Measurements from ENCODE around the gene MTF1.
"Not testable (repeated sequence)": the region's sequence is repeated elsewhere in the genome, so short reads cannot be mapped to it uniquely, and the experiment has no call there.

The MTF1 gene

GRCh38 chr1:37782491-37782890, 76.9 kb downstream of the MTF1 start:
- Histone ChIP-seq H3K36me3 (ENCODE audit: control insufficient read depth, insufficient read depth, low read length, severe bottlenecking) (no peaks in the 10 kb centered on the region), H3K4me3 (ENCODE audit: low read length) (no peak overlapping the region), H3K4me1 (ENCODE audit: control insufficient read depth, insufficient read depth, low read length) (no peaks in the 10 kb centered on the region), H3K27me3 (replicated peaks; ENCODE audit: control insufficient read depth, insufficient read depth, low read length) (peaks cover 10% of the 10 kb centered on the region), H3K9me3 (ENCODE audit: control insufficient read depth, low read length) (no peaks in the 10 kb centered on the region), H3K9ac (ENCODE audit: low read length) (no peak overlapping the region)
- DNase-seq (ENCODE audit: low read depth), result no peak

- Histone ChIP-seq H3K27me3 (replicated peaks; ENCODE audit: control insufficient read depth, insufficient read depth, low read length) (peaks cover 11% of the 10 kb centered on the region), H3K9me3 (ENCODE audit: control insufficient read depth, low read length) (peaks cover 7% of the 10 kb centered on the region), H3K9ac (ENCODE audit: low read length) (no peak overlapping the region), H3K4me1 (ENCODE audit: control insufficient read depth, insufficient read depth, low read length) (no peaks in the 10 kb centered on the region), H3K36me3 (ENCODE audit: control insufficient read depth, insufficient read depth, low read length, severe bottlenecking) (no peaks in the 10 kb centered on the region), H3K4me3 (ENCODE audit: low read length) (no peak overlapping the region)
- DNase-seq (ENCODE audit: low read depth), result no peak
Measured at GRCh38 chr1:37778654-37779053, 80.7 kb downstream of the MTF1 start.

- H3K9ac ChIP-seq (ENCODE audit: low read length), result no peak overlapping the region
- no peaks in the 10 kb centered on the region for H3K36me3 ChIP-seq (ENCODE audit: control insufficient read depth, insufficient read depth, low read length, severe bottlenecking)
- H3K4me3 ChIP-seq (ENCODE audit: low read length), result no peak overlapping the region
- peaks cover 14% of the 10 kb centered on the region for H3K9me3 ChIP-seq (ENCODE audit: control insufficient read depth, low read length)
- DNase-seq (ENCODE audit: low read depth), result no peak
- no peaks in the 10 kb centered on the region for H3K4me1 ChIP-seq (ENCODE audit: control insufficient read depth, insufficient read depth, low read length)
- peaks cover 11% of the 10 kb centered on the region for H3K27me3 ChIP-seq (replicated peaks; ENCODE audit: control insufficient read depth, insufficient read depth, low read length)
Measured at GRCh38 chr1:37776946-37777516, 82.4 kb downstream of the MTF1 start.

DNA sequence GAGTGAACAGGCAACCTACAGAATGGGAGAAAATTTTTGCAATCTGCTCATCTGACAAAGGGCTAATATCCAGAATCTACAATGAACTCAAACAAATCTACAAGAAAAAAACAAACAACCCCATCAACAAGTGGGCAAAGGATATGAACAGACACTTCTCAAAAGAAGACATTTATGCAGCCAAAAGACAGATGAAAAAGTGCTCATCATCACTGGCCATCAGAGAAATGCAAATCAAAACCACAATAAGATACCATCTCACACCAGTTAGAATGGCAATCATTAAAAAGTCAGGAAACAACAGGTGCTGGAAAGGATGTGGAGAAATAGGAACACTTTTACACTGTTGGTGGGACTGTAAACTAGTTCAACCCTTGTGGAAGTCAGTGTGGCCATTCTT, 88.0 kb downstream of the MTF1 start:
- Histone ChIP-seq H3K27me3 (replicated peaks; ENCODE audit: control insufficient read depth, insufficient read depth, low read length) (peaks cover 18% of the 10 kb centered on the region), H3K9me3 (ENCODE audit: control insufficient read depth, low read length) (peaks cover 14% of the 10 kb centered on the region)
- DNase-seq (ENCODE audit: low read depth); H3K4me1 ChIP-seq (ENCODE audit: control insufficient read depth, insufficient read depth, low read length); H3K4me3 ChIP-seq (ENCODE audit: low read length); H3K36me3 ChIP-seq (ENCODE audit: control insufficient read depth, insufficient read depth, low read length, severe bottlenecking); H3K9ac ChIP-seq (ENCODE audit: low read length): not testable (repeated sequence)

DNA sequence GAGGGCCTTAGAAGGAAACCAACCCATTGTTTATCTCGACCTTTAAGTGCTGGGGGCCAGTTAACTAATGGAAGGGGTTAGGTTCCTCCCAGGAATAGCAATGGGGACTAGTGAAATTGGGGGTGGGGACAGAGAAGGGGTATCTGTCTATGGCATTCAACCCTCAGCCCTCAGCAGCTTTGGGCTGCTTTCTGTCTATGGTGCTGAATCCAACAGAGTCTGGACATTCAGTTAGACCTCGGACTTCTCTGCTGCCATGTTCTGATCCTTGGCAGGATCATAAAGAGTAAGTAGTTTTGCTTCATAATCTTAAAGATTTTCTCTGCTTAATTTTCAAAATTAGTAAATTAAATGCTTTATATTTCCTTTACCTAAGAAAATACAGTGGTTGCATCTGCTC, 91.9 kb downstream of the MTF1 start:
- no peak for DNase-seq (ENCODE audit: low read depth)
- Histone ChIP-seq H3K9me3 (ENCODE audit: control insufficient read depth, low read length) (peaks cover 2% of the 10 kb centered on the region), H3K4me3 (ENCODE audit: low read length) (no peak overlapping the region), H3K27me3 (replicated peaks; ENCODE audit: control insufficient read depth, insufficient read depth, low read length) (peaks cover 55% of the 10 kb centered on the region), H3K9ac (ENCODE audit: low read length) (no peak overlapping the region), H3K36me3 (ENCODE audit: control insufficient read depth, insufficient read depth, low read length, severe bottlenecking) (no peaks in the 10 kb centered on the region), H3K4me1 (ENCODE audit: control insufficient read depth, insufficient read depth, low read length) (no peaks in the 10 kb centered on the region)

DNA sequence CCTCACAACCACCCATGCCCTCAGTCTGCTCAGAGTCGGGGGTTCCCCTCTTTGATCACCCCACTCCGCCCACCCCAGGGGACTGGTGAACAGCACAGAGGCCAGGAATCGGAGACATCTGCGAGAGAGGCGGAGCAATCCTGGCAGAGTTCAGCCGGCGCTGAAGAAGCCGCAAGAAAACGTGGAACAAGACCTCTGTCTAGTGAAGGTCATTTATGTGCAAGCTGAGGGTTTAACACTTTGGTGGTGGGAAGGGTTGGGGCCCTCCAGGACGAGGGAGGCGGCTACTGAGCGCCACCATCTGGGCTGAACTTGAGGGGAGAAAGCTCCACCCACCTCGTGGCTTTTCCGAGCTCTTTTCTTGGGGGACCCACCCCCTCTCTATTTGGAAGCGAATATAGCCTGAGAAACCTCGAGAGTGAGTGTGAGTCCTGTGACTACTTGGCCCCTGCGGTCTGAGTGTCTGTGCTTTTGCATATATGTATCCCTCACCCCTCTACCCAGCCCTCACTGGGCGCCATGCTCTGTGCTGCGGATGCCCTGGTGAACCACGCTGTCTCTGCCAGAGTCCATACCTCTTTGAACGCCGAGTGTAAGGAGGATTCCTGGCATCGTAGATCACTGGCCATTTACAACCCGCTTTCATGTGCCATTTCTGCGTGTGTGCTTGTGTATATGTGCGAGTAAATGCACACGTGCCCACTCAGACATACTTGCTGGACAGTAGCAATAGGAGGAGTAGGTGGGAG, 93.3 kb downstream of the MTF1 start:
- DNase-seq (ENCODE audit: low read depth), result no peak
- Histone ChIP-seq H3K36me3 (ENCODE audit: control insufficient read depth, insufficient read depth, low read length, severe bottlenecking) (no peaks in the 10 kb centered on the region), H3K4me1 (ENCODE audit: control insufficient read depth, insufficient read depth, low read length) (no peaks in the 10 kb centered on the region), H3K4me3 (ENCODE audit: low read length) (no peak overlapping the region), H3K27me3 (replicated peaks; ENCODE audit: control insufficient read depth, insufficient read depth, low read length) (peaks cover 65% of the 10 kb centered on the region), H3K9me3 (ENCODE audit: control insufficient read depth, low read length) (no peaks in the 10 kb centered on the region), H3K9ac (ENCODE audit: low read length) (no peak overlapping the region)

DNA sequence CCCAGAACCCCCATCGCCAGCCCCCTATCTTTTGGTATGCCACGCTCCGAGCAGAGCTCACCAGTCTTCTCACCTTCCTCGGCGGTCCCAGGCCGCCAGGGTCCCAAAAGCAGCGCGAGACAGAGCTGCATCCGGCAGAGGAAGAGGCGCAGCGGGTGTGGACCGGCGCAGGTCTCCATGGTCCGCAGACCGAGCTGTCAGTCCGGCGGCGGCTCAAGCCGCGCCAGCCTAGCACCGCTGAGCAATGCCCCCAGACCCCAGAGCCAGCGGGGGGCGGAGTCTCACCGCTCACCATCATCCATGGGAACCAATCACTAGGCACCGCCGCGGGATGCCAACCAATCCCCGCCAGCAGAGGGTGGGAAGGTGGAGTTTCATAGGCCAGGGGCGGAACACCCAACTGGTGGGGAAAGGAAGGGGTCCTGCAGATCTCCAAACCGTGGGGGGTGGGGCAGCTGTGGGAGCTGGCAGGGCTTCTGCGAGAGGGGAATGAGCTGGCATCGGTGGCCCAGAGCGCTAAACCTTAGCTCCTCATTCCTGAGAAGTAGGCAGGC, 94.4 kb downstream of the MTF1 start, which contains the start of gene EPHA10:
TSS of gene EPHA10 (minus strand) at position 233 of the 554 bp plus-strand sequence. CDS start at position 179, 54 bp downstream.
- Histone ChIP-seq H3K4me1 (ENCODE audit: control insufficient read depth, insufficient read depth, low read length) (no peaks in the 10 kb centered on the region), H3K4me3 (ENCODE audit: low read length) (no peak within 1 kb of the TSS), H3K27me3 (replicated peaks; ENCODE audit: control insufficient read depth, insufficient read depth, low read length) (peaks cover 71% of the 10 kb centered on the region), H3K9ac (ENCODE audit: low read length) (no peak within 1 kb of the TSS), H3K9me3 (ENCODE audit: control insufficient read depth, low read length) (no peaks in the 10 kb centered on the region), H3K36me3 (ENCODE audit: control insufficient read depth, insufficient read depth, low read length, severe bottlenecking) (no peaks in the 10 kb centered on the region)
- DNase-seq (ENCODE audit: low read depth), result no peak

DNA sequence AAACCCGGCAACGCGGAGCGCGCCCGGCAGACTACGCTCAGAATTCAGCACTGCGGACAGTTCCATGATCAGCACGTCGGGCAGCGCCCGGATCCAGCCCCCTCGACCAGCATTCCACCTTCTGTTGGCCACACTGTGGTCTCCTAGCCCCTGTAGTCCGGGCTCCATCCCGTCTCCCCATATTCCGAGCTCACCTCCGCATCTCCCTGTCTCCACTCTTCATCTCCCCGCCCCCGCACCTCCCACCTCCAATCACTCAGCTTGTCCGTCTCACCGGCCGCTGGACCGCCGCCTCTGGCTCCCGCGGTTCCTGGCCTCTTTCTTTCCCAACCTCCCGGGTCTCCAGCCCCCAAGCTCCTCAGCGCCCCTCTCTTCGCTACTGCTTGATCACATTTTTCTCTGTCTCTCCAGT, 95.0 kb downstream of the MTF1 start:
- H3K4me1 ChIP-seq (ENCODE audit: control insufficient read depth, insufficient read depth, low read length), result no peaks in the 10 kb centered on the region
- H3K4me3 ChIP-seq (ENCODE audit: low read length), result no peak overlapping the region
- H3K36me3 ChIP-seq (ENCODE audit: control insufficient read depth, insufficient read depth, low read length, severe bottlenecking), result no peaks in the 10 kb centered on the region
- DNase-seq (ENCODE audit: low read depth), result peak; percentile 70
- no peaks in the 10 kb centered on the region for H3K9me3 ChIP-seq (ENCODE audit: control insufficient read depth, low read length)
- H3K27me3 ChIP-seq (replicated peaks; ENCODE audit: control insufficient read depth, insufficient read depth, low read length), result peaks cover 72% of the 10 kb centered on the region
- H3K9ac ChIP-seq (ENCODE audit: low read length), result no peak overlapping the region

DNA sequence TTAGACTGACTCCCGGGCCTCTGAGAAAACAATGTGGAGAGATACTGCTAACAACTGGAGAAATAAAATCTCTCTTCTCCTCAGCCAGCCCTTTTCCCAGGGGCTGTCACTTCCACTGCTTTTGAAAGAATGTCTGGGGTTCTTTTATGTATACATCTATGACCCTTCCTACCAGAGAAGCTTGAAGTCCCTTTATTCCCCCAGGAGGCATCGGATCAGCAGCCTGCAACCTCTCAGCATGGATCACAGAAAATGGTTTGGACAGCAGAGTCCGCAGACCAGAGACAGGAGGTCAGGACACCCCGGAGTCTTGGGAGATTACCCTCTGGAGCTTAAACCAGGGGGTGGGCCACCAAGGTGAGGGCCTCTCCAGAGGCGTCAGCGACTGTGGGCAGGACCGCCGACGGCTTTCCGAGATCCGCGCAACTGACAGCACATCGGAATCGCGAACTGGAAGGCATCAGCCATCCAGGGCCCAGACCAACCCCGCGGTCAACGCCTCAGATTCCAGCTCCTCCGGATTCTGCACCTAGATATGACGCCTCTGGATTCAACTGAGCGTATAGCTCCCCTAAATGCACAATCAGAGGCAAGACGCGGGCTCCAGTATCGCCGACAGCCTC, 95.5 kb downstream of the MTF1 start:
- DNase-seq (ENCODE audit: low read depth), result no peak
- no peak overlapping the region for H3K4me3 ChIP-seq (ENCODE audit: low read length)
- H3K9me3 ChIP-seq (ENCODE audit: control insufficient read depth, low read length), result no peaks in the 10 kb centered on the region
- H3K9ac ChIP-seq (ENCODE audit: low read length), result no peak overlapping the region
- H3K4me1 ChIP-seq (ENCODE audit: control insufficient read depth, insufficient read depth, low read length), result no peaks in the 10 kb centered on the region
- no peaks in the 10 kb centered on the region for H3K36me3 ChIP-seq (ENCODE audit: control insufficient read depth, insufficient read depth, low read length, severe bottlenecking)
- peaks cover 74% of the 10 kb centered on the region for H3K27me3 ChIP-seq (replicated peaks; ENCODE audit: control insufficient read depth, insufficient read depth, low read length)

- Histone ChIP-seq H3K4me1 (ENCODE audit: control insufficient read depth, insufficient read depth, low read length) (no peaks in the 10 kb centered on the region), H3K9ac (ENCODE audit: low read length) (no peak overlapping the region), H3K9me3 (ENCODE audit: control insufficient read depth, low read length) (no peaks in the 10 kb centered on the region), H3K36me3 (ENCODE audit: control insufficient read depth, insufficient read depth, low read length, severe bottlenecking) (no peaks in the 10 kb centered on the region), H3K4me3 (ENCODE audit: low read length) (no peak overlapping the region), H3K27me3 (replicated peaks; ENCODE audit: control insufficient read depth, insufficient read depth, low read length) (peaks cover 80% of the 10 kb centered on the region)
- no peak for DNase-seq (ENCODE audit: low read depth)
Measured at GRCh38 chr1:37762516-37762915, 96.9 kb downstream of the MTF1 start.

GRCh38 chr1:37761416-37762095, 97.8 kb downstream of the MTF1 start:
- H3K9me3 ChIP-seq (ENCODE audit: control insufficient read depth, low read length), result no peaks in the 10 kb centered on the region
- no peaks in the 10 kb centered on the region for H3K4me1 ChIP-seq (ENCODE audit: control insufficient read depth, insufficient read depth, low read length)
- no peak overlapping the region for H3K9ac ChIP-seq (ENCODE audit: low read length)
- peaks cover 82% of the 10 kb centered on the region for H3K27me3 ChIP-seq (replicated peaks; ENCODE audit: control insufficient read depth, insufficient read depth, low read length)
- H3K4me3 ChIP-seq (ENCODE audit: low read length), result no peak overlapping the region
- H3K36me3 ChIP-seq (ENCODE audit: control insufficient read depth, insufficient read depth, low read length, severe bottlenecking), result no peaks in the 10 kb centered on the region
- no peak for DNase-seq (ENCODE audit: low read depth)

All from adipocyte (in vitro differentiated cells).